GM18907 (cell line): ENCODE data around the gene DEPDC4.
"Not testable (repeated sequence)": the region's sequence is repeated elsewhere in the genome, so short reads cannot be mapped to it uniquely, and the experiment has no call there.

Experiments
- ATAC-seq: cut with Tn5 transposase; IDR thresholded peaks from one replicate; pipeline ENCODE4 v1.9.1; 2021; ENCODE audit warnings: mild to moderate bottlenecking, moderate library complexity; ENCODE audit not compliant: unreplicated experiment

DEPDC4 gene

DNA sequence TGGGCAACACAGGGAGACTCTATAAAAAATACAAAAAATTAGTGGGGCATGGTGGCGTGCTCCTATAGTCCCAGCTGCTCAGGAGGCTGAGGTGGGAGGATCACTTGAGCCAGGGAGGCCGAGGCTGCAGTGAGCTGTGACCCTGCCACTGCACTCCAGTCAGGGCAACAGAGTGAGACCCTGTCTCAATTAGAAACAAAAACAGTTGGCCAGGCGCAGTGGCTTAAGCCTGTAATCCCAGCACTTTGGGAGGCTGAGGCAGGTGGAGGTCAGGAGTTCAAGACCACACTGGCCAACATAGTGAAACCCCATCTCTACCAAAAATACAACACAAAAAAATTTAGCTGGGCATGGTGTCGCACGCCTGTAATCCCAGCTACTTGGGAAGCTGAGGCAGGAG lies 1.8 kb downstream of the DEPDC4 start:
- ATAC-seq = not testable (repeated sequence)

DNA sequence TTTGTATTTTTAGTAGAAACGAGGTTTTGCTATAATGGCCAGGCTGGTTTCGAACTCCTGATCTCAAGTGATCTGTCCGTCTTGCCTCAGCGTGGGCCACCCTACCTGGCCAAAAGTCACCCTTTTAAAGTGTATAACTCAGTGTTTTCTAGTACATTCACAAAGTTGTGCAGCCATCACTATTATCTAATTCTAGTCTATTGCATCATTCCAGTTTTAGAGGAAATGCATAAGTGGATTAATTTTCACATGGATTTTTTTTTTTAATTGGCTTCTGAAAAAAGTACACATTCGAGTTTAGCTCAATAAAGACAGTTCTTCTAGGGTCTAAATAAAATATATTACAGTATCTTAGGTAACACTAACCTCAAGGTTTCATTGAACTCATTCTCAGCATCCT lies 3.7 kb downstream of the DEPDC4 start:
- ATAC-seq = no peak

DNA sequence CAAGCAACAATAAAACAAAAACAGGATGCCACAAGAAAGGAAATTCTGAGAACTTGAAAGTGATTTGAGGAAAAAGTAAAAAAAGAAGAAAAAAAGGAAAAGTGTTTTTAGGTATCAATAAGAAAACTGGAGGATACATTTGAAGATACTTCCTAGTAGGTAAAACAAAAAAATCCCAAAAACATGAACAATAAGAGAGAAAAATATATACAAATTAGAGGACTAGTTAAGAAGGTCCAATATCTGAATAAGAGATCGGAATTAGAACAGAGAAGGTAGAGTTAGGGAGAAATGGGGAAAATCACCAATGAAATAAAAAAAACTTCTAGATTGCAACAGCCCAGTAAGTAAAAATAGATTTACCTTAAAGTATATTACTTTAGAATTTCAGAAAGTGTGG lies 8.8 kb downstream of the DEPDC4 start:
- no peak for ATAC-seq

DNA sequence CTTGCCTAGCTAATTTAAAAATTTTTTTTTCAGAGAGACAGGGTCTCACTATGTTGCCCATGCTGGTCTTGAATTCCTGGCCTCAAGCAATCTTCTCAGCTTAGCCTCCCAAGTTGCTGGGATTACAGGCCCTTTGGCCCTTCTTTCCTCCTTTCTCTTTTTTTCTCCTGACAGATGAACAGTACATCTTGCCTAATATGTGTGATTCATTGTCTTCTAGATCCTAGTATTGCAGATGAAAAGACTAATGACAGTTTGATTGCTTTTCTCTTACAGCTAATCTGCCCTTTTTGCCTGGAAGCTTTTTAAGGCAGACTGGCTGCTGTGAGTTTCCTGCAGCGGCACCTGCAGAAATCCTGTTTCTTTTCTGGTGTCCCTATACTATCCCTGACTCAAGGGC lies 12.0 kb downstream of the DEPDC4 start:
- ATAC-seq = no peak

DNA sequence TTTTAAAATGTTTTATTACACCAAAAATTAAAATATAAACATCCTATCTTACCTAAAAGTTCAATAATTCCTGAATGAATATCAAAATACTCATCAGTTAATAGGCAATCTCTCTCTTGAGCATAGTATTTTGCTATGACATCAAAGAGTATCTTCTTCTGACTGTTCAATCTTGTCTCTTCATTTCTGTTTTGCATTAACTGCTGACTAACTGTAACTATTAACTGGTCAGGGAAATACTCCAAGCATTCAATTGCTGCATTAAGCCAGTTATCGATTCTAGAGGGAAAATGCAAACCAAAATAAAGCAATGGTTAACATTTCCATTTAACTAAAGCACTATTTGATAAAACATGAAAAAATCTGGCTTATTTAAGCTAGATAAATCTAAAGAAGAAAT lies 13.4 kb downstream of the DEPDC4 start:
- ATAC-seq = no peak

DNA sequence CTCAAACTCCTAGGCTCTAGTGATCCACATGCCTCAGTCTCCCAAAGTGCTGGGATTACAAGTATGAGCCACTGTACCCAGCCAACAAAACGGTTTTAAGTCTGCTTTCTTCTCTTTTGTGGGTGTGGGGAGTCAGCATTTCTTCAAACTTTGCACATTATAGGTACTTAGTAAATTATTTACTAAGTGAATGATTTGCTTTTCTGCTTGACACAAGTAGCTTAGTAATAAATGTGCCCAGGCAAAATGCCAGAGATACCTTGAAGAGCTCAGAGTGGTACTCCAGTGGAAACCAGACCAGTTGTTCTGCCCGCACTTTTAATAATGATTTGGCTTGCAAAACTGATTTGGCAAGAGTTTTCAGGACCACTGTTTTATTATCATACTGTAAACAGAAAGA lies 15.0 kb downstream of the DEPDC4 start:
- no peak for ATAC-seq

DNA sequence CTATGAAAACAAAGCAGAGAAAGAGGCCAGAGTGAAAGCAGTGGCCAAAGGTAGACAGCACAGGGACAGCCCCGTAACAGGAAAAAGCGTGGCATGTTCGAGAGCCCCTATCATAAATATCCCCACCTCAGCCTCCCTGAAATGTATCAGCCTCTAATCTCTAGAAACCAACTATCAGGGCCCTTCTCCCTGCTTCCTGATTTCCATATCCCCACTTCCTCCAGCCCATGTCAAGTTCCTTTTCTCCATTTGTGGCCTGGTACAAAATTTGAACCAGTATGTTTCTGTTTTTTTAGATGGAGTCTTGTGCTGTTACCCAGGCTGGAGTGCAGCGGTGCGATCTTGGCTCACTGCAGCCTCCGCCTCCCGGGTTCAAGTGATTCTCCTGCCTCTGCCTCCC lies 16.9 kb downstream of the DEPDC4 start:
- no peak for ATAC-seq

DNA sequence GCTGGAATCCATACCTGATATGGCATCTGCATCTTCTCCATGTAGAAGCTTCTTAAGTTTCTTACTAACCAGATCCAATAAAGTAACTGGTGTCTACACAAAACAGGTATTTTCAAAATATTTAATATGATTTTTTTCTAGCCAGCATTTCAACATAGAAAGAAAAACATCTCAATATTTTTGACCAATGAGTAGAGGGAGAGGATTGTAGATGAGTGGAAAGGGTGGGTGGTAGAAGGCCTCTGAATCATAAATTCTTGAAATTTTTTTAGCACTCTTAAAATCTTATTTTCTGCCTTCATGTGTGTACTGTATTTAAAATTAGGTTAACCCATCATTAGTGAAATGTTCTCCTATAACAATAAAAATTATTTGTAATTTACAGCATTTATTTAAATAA lies 18.0 kb downstream of the DEPDC4 start:
- ATAC-seq = no peak

DNA sequence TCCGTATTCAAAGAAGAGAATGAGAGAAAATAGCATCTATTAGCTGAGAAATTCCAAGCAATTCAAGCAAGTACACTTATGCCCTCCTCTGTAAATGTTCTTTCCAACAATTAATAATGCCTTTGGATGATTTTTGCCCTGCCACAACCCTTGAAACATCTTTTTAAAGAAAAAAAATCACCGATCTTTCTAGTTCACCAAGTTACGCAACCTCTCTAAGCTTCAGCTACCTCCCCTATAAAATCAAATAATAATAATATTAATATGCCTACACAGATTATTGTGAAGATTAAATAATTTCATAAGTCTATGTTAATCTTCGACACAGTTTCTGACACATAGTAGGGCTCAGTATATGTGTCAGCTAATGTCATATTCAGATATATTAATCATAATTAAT lies 19.1 kb downstream of the DEPDC4 start:
- ATAC-seq = no peak

DNA sequence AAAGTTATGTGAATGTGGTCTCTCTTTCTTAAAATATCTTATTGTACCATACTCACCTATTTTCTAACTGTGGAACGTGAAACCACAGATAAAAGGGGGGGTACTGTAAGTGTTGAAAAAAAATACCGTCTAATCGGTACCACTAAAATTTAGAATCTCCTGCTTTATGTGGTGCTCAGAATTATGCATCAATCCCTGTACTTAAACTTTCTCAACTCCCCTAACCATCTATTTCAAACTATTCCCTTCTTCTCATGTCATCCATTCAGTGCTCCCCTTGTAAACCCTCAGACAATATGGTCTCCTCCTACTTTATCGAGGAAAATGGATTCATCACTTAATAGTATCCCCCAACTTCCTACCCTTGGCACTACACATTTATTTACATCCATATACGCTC lies 23.7 kb downstream of the DEPDC4 start:
- ATAC-seq = no peak

DNA sequence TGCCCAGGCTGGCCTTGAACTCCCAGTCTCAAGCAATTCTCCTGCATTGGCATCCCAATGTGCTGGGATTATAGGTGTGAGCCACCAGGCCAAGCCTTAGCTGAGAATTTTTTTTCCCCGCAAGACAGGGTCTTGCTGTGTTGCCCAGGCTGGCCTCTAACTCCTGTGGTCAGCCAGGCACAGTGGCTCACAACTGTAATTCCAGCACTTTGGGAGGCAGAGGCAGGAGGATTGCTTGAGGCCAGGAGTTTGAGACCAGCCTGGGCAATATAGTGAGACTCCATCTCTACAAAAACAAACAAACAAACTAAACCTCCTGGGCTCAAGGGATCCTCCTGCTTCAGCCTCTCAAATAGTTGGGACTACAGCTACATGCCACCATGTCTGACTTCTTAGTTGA lies 27.3 kb downstream of the DEPDC4 start:
- ATAC-seq = no peak

DNA sequence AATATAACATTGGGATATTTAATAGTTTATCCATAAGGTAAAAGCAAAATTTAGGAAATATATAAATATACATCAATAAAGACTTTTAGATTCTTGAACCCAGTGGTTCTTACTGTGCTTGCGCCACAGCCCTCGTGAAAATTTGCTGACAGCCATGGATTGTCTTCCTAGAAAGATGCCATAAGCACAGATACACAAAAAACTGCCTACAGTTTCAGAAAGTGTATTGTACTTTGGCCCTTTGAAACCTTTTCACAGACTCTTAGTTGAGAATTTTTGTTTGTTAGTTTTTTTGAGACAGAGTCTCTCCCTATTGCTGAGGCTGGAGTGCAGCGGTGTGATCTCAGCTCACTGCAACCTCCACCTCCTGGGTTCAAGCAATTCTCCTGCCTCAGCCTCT lies 28.1 kb downstream of the DEPDC4 start:
- no peak for ATAC-seq

DNA sequence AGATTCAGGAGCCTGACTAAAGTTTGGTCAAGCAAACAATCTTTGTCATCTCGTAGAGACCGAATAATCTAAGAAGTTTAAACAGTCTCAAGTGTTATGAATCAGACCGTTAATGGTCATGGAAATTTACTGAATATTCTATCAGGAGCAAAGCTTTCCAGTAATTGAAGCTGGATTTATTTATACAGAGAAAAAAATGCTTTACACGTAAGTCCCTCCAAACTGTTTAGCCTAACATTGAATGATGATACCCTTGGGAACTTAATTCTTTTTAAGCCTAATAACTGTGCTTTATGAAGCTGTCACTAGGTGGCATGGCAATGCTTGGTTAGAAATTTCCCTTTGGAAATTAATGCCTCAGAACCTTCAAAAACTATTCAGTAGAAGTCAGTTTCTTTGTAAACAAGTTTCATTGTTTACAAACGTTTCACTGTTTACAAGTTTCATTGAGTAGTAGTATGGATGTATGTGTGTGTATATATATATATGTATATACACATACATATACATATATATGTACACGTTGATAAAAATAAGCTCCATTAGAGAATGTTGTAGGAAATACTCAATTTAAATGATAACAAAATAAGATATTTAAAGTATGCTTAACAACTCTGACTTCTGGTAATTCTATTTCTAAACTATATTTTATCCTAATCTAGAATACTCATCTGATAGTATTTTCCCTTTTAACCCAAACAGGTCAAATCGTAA lies 32.1 kb downstream of the DEPDC4 start:
- peak; percentile 62 for ATAC-seq

DNA sequence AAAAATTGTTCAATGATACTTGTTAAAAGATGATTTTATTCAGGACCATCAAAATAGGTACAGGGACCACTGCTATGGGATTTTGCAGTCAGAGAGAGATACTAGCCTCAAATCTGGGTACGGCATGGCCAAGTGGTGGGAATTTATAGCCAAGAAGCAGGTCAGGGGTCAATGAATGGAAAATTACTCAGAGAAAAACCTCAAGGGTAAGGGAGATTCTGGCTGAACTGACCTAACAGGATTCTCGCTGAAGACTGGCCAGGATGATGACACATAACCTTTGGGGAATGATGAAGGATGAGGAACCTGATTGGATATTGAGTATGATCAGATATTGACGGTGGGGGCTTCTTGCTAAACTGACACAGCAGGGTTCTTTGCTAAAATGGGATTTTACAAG lies 32.7 kb downstream of the DEPDC4 start:
- no peak for ATAC-seq

DNA sequence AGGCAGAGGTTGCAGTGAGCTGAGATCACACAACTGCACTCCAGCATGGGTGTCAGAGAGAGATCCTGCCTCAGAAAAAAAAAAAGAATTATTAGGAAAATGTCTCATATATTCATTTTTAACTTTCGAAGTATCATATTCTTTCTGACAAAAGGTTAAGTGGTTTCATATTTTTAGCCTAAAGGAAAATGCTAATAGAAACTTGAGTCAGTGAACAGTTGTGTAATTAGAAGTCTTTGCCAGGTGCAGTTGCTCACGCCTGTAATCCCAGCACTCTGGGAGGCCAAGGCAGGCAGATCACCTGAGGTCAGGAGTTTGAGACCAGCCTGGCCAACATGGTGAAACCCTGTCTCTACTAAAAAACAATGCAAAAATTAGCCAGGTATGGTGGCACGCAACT lies 35.0 kb downstream of the DEPDC4 start:
- ATAC-seq = not testable (repeated sequence)

DNA sequence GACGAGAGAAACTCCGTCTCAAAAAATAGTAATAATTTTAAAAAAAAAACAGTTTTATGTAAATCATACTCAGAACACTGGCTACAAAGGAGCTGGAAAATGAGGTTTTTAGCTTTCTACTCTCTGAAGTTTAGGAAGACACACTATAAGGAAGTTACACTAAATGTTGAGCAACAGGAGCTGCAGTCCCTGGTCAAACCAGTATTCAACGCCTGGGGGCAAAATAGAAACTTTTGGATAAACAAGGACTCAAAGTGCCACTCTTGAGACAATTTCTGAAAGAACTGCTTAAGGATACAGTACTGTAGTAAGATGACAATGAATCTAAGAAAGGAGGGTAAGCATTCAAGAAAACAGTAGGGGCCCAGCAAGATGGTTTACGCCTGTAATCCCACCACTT lies 37.0 kb downstream of the DEPDC4 start:
- no peak for ATAC-seq

DNA sequence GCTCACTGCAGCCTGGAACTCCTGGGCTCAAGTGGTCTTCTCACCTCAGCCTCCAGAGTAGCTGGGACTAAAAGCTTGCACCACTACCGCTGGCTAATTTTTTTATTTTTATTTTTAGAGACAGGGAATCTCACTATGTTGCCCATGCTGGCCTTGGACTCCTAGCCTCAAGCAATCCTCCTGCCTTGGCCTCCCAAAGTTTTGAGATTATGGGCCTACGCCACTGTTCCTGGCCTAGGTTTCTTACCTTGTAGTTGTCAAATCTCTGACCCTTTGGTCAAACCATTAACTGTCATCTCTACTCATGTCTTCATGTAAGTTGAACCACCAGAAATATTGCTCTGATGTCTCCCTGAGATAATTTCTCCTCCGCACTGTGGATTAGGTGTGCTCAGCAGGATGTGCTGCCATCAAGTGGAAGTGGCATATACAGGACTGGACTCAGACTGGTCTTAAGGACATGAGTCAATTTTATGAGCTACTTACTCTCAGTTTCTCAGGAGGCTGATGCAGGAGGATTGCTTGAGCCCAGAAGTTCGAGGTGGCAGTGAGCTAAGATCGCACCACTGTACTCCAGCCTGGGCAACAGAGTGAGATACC lies 37.7 kb downstream of the DEPDC4 start:
- no peak for ATAC-seq

DNA sequence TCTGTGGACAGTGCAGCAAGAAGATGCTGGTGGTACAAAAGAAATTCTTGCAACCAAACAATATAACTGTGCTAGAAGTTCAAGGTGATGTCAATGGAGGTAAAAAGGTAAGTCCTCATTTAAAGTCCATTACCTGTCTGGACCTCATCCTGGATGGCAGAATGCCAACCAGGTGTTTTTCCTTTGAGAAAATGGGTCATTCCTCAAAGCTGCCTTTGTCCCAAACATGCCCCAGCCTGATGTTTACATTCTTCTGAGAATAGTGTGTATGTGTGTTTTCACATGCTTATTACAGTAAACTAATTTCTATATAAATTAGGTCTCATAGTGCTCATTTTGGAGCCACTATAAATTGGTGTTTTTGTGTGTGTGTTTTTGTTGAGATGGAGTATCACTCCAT lies 41.4 kb downstream of the DEPDC4 start:
- no peak for ATAC-seq

DNA sequence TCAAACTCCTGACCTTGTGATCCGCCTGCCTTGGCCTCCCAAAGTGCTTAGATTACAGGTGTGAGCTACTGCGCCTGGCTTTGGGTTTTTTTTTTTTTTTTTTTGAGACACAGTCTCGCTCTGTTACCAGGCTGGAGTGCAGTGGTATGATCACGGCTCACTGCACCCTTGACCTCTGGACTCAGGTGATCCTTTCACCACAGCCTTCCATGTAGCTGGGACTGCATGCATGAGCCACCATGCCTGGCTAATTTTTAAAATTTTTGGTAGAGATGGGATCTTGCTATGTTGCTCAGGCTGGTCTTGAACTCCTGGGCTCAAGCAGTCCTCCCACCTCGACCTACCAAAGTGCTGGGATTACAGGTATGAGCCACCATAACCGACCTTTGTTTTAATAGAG lies 44.7 kb downstream of the DEPDC4 start:
- not testable (repeated sequence) for ATAC-seq

DNA sequence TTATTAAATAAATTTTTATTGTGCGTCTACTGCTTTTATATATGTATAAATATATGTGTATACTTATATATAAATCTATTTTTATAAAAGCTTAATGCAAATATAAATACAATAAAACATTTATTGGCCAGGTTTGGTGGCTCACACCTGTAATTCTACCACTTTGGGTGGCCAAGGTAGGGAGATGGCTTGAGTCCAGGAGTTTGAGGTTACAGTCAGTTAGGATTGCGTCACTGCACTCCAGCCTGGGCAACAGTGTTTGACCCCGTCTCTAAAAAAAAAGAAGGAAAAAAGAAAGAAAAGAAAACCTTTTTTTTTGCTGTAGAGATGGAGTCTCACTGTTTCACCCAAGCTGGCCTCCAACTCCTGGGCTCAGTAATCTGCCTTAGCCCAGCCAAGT lies 45.4 kb downstream of the DEPDC4 start:
- no peak for ATAC-seq

DNA sequence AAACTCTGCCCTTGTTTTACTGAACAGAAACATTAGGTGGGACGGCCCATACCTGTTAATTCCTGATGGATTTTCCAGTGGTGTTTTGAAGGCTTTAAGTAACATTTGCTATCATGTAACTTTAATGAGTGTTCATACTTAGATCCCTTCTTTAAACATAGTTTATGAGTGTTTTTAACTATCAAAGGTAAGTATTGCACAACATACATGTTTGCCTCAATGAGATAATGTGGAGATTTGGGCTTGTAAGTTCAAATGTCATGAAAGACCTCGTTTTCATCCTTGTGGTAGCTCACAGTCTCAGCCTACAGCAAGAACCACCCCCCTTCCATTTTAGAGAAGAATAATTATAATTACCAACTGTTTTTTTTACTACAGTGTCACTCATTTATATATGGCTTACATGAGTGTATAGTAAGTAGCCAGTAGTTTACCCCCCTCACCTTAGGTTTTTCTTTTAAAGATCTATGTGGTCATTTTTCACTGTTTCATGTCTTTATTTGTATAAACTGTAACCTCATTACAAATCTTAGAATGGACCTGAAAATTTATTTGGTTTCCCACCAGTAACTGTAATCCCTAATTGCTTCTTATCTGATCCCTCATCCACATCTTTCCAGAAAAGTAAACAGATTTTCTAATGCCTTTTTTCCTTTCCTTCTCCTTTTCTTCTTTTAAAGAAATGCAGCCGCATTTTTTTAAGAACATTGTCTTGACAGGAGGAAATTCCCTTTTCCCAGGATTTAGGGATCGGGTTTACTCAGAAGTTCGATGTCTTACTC lies 47.4 kb downstream of the DEPDC4 start:
- no peak for ATAC-seq

DNA sequence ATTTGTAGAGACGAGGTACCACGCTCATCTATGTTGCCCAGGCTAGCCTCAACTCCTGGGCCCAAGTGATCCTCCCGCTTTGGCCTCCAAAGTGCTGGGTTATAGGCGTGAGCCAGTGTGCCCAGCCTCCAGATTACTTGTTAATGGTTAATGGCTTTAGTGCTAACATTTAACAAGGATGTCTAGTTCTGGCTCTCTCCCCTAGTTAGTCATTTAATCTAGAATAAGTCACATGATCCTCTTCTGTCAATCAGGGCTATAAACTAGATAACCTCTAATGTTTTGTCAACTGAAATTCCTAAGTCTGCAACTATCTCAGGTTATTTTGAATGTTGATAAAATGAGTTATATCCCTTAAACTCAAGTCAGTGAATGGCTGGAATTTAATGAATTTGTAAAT lies 50.5 kb downstream of the DEPDC4 start:
- no peak for ATAC-seq
